Epithelial cell of esophagus (primary cell): ENCODE results near the gene SLC19A1.
"Not testable (repeated sequence)": the region's sequence is repeated elsewhere in the genome, so short reads cannot be mapped to it uniquely, and the experiment has no call there.

Source experiments
- DNase-seq: peaks from one replicate; pipeline ENCODE4 v3.0.0; 2010; ENCODE audit warnings: low read depth
- H3K4me3 ChIP-seq: 2 replicates; pipeline ENCODE4 v1.5.1; 2011; ENCODE audit warnings: mild to moderate bottlenecking, low read length, control low read depth
- CTCF ChIP-seq: IDR thresholded peaks from 2 replicates; pipeline ENCODE4 v1.5.1; 2011; ENCODE audit warnings: low read depth, mild to moderate bottlenecking, low read length, control low read depth, inconsistent platforms; ENCODE audit not compliant: insufficient read depth; ENCODE audit errors: missing control alignments

Gene SLC19A1

DNA sequence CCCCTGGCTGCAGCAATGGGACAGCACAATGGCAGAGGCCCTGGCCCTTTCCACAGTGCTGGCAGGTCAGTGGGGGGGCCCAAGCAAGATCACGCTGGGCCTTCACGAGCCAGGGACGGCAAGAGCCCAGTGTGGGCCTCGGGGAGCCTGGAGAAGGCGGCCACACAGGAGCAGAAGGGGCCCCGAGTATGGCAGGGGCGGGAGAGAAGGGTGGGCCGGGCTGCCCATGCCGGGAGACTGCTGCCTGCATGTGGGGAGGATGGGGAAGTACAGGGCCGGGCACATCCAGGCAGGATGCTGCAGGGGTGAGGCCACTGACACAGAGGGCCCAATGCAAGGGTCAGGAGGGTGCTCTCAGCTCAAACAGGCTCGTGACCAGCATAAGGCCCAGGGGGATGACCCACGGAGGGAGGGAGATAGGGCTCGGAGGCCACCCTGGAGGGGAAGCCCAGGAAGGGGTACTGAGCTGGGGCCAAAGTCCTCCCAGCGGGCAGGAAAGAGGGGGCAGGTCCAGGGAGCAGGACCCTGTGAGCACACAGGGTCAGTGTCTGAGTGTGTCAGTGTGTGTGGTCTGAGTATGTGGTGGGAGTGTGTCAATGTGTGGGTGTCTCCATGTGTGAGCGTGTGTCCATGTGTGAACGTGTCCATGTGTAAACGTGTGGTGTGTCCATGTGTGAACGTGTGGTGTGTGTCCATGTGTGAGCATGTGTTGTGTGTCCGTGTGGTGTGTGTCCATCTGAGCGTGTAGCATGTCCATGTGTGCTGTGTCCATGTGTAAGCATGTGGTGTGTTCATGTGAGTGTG, 13.1 kb downstream of the SLC19A1 start:
- no peak for TF ChIP-seq CTCF
- no peak for DNase-seq
- H3K4me3 ChIP-seq = no peak overlapping the region

- TF ChIP-seq CTCF = no peak
- no peak for DNase-seq
- H3K4me3 ChIP-seq = no peak overlapping the region
Observed at GRCh38 chr21:45528028-45528705, 14.1 kb downstream of the SLC19A1 start.

GRCh38 chr21:45527151-45527999, 14.9 kb downstream of the SLC19A1 start:
- H3K4me3 ChIP-seq = not testable (repeated sequence)
- peak; percentile 89 for DNase-seq

DNA sequence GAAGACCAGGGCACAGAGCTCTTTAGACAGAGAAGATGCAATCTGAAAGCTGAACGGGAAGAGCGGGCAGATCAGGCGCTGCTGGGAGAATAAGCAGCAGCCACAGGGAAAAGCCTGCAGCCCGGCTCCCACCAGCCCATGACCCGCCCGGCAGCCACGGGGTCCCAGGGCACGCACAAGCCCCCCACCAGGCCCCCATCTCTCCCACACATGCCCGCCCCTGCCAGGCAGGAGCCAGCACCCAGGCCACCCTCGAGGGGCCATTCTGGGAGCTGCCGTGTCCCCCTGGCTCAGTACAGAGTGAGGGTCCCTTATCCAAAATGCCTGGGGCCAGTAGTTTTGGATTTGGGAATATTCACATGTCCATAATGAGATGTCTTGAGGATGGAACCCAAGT, 16.3 kb downstream of the SLC19A1 start:
- DNase-seq = no peak
- no peak for TF ChIP-seq CTCF
- H3K4me3 ChIP-seq = no peak overlapping the region

- H3K4me3 ChIP-seq = no peak overlapping the region
- no peak for DNase-seq
- TF ChIP-seq CTCF = no peak
Observed at GRCh38 chr21:45525153-45525909, 16.9 kb downstream of the SLC19A1 start.

- no peak for DNase-seq
- no peak overlapping the region for H3K4me3 ChIP-seq
- no peak for TF ChIP-seq CTCF
Observed at GRCh38 chr21:45524756-45525152, 17.5 kb downstream of the SLC19A1 start.
